Measurements from ENCODE around the gene UQCC2.

GRCh38 chr6:33688451-33689147 lies 22.9 kb downstream of the UQCC2 start:
- TF ChIP-seq CTCF (conservative IDR thresholded peaks at IDR 0.05; ENCODE audit: low read length): no peak
- TF ChIP-seq EZH2phosphoT487 (IDR thresholded peaks at IDR 0.05; ENCODE audit: borderline replicate concordance, low read depth, low read length): no peak
